Activated CD4-positive, alpha-beta T cell treated with anti-CD3 and anti-CD28 coated beads, Interleukin-2, amount 50 U/mL, for 16 hours (primary cell): ENCODE results near the gene ALOX5.

ENCODE experiments used
- DNase-seq: peaks from one replicate; pipeline ENCODE4 v3.0.0-alpha.2; 2020

The ALOX5 gene

GRCh38 chr10:45444022-45444421, 70.0 kb downstream of the ALOX5 start:
- DNase-seq: no peak

- DNase-seq: no peak
Measured at GRCh38 chr10:45444976-45445898, 71.2 kb downstream of the ALOX5 start.

DNA sequence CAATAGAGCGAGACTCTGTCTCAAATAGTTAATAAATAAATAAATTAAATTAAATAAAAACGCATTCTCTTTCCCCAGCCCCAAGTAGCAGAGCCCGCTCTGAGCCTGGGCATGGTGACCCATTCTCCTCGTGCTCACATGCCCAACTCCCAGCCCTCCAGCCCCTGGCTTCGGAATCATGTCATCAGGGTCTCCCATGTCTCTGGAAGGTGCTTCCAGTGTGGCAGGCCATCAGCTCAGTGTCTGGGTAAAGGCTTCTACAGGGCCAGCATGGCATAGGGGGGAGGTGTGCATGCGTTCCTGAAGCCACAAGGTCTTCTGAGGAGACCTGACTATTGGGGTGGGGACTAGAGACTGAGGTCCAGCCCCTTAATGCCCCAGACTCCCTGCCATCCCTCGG, 72.8 kb downstream of the ALOX5 start:
- no peak for DNase-seq

GRCh38 chr10:45447416-45447815, 73.4 kb downstream of the ALOX5 start:
- no peak for DNase-seq

DNA sequence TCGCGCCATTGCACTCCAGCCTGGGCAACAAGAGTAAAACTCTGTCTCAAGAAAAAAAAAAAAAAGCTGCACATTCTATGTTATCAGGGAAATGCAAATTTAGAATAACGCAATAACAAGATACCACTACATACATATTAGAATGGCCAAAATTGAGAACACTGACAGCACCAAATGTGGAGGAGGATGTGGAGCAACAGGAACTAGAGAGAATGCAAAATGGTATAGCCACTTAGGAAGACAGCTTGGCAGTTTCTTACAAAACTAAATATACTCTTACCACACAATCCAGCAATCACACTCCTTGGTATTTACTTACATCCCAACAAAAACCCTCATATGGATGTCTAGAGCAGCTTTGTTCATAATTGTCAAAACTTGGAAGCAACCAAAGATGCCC, 76.8 kb downstream of the ALOX5 start:
- no peak for DNase-seq

- DNase-seq: no peak
Measured at GRCh38 chr10:45451407-45451806, 77.4 kb downstream of the ALOX5 start.

DNA sequence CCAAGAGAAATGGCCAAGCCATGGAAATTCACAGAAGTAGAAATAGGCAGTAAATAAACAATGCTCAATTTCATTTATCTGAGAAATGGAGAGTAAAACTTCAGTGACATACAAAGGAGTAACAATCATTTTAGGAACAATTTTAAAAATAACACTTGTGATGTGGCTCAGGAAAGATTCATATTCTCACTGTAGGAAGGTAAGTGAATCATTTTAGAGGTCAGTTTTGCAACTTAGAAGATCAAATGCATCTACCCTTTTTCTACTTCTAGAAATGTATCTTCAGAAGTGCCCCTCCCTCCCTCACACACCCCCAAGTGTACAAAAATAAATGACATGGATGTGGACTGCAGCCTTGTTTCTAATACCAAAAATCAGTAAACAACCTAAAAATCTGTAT, 78.3 kb downstream of the ALOX5 start:
- DNase-seq: no peak

- no peak for DNase-seq
Measured at GRCh38 chr10:45452743-45453452, 78.9 kb downstream of the ALOX5 start.

DNA sequence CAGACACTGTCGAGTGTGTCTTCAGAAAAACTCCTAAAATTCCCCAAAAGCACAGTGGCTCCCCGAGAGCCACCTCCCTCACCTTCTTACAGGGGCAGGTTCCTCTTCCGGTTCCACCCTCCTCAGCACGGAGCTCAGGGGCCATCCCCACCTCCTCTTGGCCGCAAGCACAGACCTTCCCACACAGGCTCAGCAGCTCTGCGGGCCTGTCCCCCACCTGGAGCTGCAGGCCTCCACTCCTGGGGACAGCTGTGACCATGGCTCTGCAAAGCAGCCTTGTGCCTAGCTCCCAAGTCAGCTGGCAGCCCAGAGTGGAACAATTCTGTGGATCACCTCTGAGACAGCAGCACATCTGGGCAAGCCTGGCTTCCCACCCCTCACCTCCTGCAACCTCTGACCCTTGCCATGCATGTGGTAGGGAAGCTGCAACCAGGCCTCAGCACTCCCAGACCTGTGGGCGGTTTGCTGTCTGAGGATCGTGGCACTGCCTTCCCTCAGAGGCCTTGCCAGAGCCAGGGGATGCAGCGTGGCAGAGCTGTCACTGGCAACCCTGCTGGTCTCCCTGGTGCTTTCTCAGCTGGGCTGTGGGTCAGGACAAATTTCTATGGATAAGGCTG, 79.7 kb downstream of the ALOX5 start:
- DNase-seq: no peak

GRCh38 chr10:45454262-45454661, 80.2 kb downstream of the ALOX5 start:
- no peak for DNase-seq

- no peak for DNase-seq
Measured at GRCh38 chr10:45454859-45455258, 80.8 kb downstream of the ALOX5 start.

DNA sequence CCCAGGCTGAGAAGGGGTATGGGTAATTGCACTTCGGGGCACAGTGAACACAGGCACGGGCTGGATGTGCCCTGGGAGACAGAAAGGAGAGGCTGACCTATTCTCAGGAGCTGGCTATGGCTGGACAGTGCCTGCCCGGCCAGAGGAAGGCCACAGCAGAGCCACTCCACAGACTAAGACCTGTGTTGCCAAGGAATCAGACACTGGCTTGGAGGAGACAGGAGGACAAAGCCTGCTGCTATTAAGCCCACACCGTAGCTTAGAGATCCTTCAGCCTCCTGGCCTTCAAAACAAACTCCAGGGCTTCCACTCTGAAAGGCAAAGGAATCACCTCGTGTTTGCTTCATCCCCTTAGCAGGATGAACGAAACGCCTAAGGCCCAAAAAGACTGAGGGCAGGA, 82.2 kb downstream of the ALOX5 start:
- no peak for DNase-seq

GRCh38 chr10:45456822-45457221, 82.8 kb downstream of the ALOX5 start:
- DNase-seq: no peak

DNA sequence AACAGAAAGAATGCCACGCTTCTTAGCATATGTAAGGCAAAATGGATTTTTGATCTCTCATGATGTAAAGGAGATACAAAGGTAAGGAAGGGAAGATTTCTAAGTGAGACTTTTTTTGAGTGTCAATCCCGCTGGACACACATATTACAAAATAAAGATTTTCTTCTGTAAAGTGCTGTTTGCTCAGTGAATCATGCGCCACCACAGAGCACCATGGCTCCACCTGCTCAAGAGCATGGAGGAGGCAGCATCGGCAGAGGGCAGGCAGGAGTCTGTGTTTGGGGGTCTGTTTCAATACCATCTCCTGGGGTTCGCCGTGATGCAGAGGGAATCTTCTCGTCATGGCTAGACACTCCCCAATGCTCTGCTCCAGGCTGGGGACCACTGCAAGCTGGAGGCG, 83.5 kb downstream of the ALOX5 start:
- DNase-seq: no peak

DNA sequence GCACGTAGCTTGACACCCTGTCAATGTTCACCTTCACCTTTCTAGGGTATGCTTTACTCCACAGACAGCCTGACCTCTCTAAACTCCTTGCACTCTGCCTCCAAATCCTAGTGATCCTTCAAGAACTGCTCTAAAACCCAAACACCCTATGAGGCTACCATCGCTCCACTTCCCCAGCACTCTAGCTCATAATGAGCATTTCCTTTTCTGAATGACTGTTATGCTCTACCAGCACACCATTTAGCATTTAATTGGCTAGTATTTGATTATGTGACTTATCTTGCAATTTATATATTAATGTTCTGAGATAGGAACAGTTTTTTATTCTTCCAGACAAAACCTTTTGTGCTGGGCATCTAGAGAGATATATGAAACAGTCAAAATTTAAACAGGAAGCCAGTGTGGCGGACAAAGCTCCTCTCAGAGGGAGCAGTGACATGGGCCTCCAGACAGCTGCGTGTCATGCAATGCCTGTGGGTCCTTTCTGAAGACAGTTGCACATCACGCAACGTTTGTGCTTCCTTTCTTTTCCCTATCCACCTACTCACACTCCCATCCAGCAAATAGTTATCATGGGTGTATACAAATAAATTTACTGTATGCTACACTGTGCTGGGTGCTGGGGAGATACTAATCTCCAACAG, 86.3 kb downstream of the ALOX5 start:
- no peak for DNase-seq

- no peak for DNase-seq
Measured at GRCh38 chr10:45461034-45461433, 87.0 kb downstream of the ALOX5 start.

DNA sequence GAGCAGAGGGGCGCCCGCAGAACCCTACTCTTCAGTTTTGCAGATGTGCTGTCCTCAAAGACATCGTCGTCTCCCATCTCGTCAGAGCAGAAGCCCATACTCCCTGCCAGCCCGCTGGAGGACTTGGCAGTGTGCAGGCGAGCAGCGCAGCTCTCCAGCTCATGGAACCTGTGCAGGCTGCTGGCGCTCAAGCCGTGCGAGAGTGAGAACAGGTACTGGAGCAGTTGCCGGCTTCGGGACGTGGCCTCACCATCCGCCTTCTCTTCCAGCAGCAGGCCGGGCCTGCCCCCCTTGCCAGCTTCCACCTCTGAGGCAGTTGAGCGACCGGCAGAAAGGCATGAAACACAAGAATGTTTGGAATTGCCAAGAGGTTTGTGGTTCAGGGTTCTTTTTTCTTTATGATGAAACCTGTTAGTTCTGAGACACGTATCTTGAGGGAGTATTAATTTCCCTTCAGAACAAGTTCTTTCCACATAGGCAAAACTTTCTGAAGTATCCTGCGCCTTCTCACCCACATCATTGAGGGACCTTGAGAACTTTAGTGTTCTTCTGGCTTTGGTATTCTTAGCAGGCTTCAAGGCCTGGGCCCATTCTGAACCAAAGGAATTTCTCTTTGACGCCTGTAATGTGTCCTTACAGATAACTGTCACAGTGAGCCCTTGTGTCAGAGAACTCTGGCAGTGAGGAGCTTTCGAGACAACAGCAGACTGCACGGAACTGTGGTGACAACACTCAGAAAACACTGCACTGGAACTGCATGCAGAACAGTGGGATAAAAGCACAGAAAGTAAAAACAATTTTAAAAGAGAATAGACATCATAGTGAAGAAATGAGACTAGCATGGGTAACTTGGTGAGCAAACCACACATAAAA, 89.5 kb downstream of the ALOX5 start:
- no peak for DNase-seq

DNA sequence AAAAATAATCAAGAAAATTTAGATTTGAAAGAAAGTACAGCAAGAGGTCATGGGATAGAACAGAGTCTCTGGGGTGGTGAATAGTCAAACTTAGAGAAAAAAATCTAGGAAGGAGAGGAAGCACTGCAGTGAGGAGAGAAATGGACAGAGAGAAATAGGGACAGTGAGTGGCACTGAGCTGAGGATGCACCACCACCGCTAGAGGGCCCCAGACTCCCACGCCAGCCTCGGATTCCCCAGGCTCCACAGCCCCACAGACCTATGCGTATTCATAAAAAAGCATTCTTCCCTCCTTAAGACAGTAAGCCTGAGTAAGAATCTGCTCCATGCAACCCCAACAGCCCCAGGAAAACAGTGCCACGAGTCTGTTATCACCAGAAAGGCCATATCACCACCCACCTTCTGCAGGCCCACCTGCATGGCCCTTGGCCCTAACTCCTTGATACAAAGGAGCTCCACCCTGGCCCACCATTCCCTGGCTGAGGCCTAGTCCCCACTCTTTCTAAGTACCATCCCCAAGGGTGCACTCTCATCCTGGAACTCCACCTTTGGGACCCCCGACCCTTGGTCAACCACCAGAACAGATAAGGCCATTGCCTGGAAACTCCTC, 91.0 kb downstream of the ALOX5 start:
- peak; percentile 78 for DNase-seq

GRCh38 chr10:45466784-45467183, 92.8 kb downstream of the ALOX5 start:
- no peak for DNase-seq

- no peak for DNase-seq
Measured at GRCh38 chr10:45468079-45468478, 94.1 kb downstream of the ALOX5 start.

- DNase-seq: peak; percentile 81
Measured at GRCh38 chr10:45470098-45471012, 96.3 kb downstream of the ALOX5 start.
